ENCODE results near the gene CDH2.

Gene CDH2

DNA sequence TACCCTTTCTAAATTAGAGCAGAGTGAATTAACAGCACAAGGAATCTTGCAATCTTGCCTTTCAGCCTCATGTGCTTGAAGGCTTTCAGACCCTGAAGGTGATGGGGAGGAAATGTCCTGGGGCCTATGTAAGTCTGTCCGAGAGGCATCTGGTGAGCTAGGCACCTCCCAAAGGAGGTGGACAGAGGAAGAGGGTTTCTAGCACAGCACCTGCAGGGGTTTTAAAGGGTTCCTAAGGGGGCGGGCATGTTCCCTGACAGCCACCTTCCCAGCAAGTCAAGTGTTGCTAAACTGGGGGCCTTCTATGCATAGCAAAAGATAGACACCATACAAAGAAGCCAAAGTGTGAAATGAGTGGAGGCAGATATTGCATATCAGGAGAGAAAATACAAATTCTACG, 88.5 kb downstream of the CDH2 start:
- Histone ChIP-seq H3K9me3 (no peaks in the 10 kb centered on the region), H3K4me1 (no peaks in the 10 kb centered on the region; the same call in 1 of the 2 replicates), H3K4me3 (ENCODE audit: low read depth, low read length) (no peak overlapping the region), H3K27me3 (no peaks in the 10 kb centered on the region), H3K36me3 (no peaks in the 10 kb centered on the region)
- TF ChIP-seq, protein P1, sequence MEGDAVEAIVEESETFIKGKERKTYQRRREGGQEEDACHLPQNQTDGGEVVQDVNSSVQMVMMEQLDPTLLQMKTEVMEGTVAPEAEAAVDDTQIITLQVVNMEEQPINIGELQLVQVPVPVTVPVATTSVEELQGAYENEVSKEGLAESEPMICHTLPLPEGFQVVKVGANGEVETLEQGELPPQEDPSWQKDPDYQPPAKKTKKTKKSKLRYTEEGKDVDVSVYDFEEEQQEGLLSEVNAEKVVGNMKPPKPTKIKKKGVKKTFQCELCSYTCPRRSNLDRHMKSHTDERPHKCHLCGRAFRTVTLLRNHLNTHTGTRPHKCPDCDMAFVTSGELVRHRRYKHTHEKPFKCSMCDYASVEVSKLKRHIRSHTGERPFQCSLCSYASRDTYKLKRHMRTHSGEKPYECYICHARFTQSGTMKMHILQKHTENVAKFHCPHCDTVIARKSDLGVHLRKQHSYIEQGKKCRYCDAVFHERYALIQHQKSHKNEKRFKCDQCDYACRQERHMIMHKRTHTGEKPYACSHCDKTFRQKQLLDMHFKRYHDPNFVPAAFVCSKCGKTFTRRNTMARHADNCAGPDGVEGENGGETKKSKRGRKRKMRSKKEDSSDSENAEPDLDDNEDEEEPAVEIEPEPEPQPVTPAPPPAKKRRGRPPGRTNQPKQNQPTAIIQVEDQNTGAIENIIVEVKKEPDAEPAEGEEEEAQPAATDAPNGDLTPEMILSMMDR (IDR thresholded peaks at IDR 0.05; ENCODE audit: low read depth, low read length): no peak
- DNase-seq: no peak

GRCh38 chr18:28086670-28087552, 90.0 kb downstream of the CDH2 start:
- Histone ChIP-seq H3K4me3 (ENCODE audit: low read depth, low read length) (no peak overlapping the region), H3K27me3 (no peaks in the 10 kb centered on the region), H3K4me1 (peaks cover 8% of the 10 kb centered on the region), H3K36me3 (no peaks in the 10 kb centered on the region), H3K9me3 (no peaks in the 10 kb centered on the region)
- TF ChIP-seq, protein P1 (IDR thresholded peaks at IDR 0.05; ENCODE audit: low read depth, low read length): no peak
- no peak for DNase-seq

DNA sequence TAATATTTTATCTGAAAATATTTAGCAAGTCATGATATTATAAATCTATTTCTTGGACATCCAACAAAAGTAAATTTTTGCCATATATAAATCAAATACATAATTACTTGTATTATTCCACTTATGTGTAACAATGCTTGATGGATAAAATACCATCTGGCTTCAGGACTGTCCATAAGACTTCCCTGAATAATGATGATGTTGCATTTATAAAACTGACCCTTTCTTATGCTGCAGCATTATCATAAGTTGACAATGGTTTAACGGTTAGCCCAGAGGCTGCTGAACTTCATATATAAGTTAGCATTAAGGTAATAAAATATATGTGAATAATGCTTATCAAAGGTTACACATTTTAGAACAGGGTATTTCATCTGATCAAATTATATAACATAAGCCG, 95.4 kb downstream of the CDH2 start:
- DNase-seq: no peak
- TF ChIP-seq, protein P1 (IDR thresholded peaks at IDR 0.05; ENCODE audit: low read depth, low read length): no peak

GRCh38 chr18:28080876-28081300, 96.0 kb downstream of the CDH2 start:
- Histone ChIP-seq H3K9me3 (no peaks in the 10 kb centered on the region), H3K4me1 (peaks cover 8% of the 10 kb centered on the region)
- no peak for DNase-seq

More for the DNA sequence above, 95.4 kb downstream of the CDH2 start:
- Histone ChIP-seq H3K4me1 (peaks cover 8% of the 10 kb centered on the region), H3K27me3 (no peaks in the 10 kb centered on the region), H3K9me3 (no peaks in the 10 kb centered on the region), H3K4me3 (ENCODE audit: low read depth, low read length) (no peak overlapping the region), H3K36me3 (no peaks in the 10 kb centered on the region)

GRCh38 chr18:28079883-28080282, 97.0 kb downstream of the CDH2 start:
- peaks cover 8% of the 10 kb centered on the region for H3K4me1 ChIP-seq
- no peak for DNase-seq
- H3K36me3 ChIP-seq: no peaks in the 10 kb centered on the region
- no peaks in the 10 kb centered on the region for H3K27me3 ChIP-seq
- no peak overlapping the region for H3K4me3 ChIP-seq (ENCODE audit: low read depth, low read length)
- no peaks in the 10 kb centered on the region for H3K9me3 ChIP-seq
- TF ChIP-seq, protein P1 (IDR thresholded peaks at IDR 0.05; ENCODE audit: low read depth, low read length): no peak

More at GRCh38 chr18:28080876-28081300, 96.0 kb downstream of the CDH2 start:
- Histone ChIP-seq H3K4me3 (ENCODE audit: low read depth, low read length) (no peak overlapping the region), H3K27me3 (no peaks in the 10 kb centered on the region), H3K36me3 (no peaks in the 10 kb centered on the region)
- TF ChIP-seq, protein P1 (IDR thresholded peaks at IDR 0.05; ENCODE audit: low read depth, low read length): no peak

- DNase-seq: no peak
- Histone ChIP-seq H3K36me3 (no peaks in the 10 kb centered on the region), H3K9me3 (no peaks in the 10 kb centered on the region), H3K4me3 (ENCODE audit: low read depth, low read length) (no peak overlapping the region), H3K4me1 (peaks cover 8% of the 10 kb centered on the region), H3K27me3 (no peaks in the 10 kb centered on the region)
- TF ChIP-seq, protein P1 (IDR thresholded peaks at IDR 0.05; ENCODE audit: low read depth, low read length): no peak
Measured at GRCh38 chr18:28078849-28079248, 98.1 kb downstream of the CDH2 start.
